ENCODE measurements around the gene CRYL1. TPM values are rescaled to one million over a fixed set of nuclear protein-coding genes. Genes with fewer than 3 reads are reported as not detected.

Gene CRYL1
- total and polyA plus RNA-seq, 2 donors (not counting 1 experiment from before 2014, with no cell fraction given): 6.5 to 15.1 TPM

- H3K9me3 Mint-ChIP-seq (ENCODE audit: insufficient read depth): peaks cover 2% of the 10 kb centered on the region
- ATAC-seq (ENCODE audit: low read depth) (peak; percentile 52), DNase-seq (no peak)
- H3K4me1 Mint-ChIP-seq: peaks cover 17% of the 10 kb centered on the region
- peaks cover 11 to 12% of the 10 kb centered on the region in 2 donors for H3K4me1 ChIP-seq (ENCODE audit: control insufficient read depth in 2 of 2, insufficient read depth in 2 of 2, low read length in 2 of 2)
- H3K79me2 ChIP-seq (ENCODE audit: control insufficient read depth, insufficient read depth, low read length): peaks cover 3% of the 10 kb centered on the region
- H3K4me3 Mint-ChIP-seq: peak overlapping the region; percentile 94
- ChIA-PET CTCF (interaction anchor here (1.6 kb wide), 1 partner anchor 42 kb away, joined by 3 read pairs; no protein-coding TSS in a partner anchor), POLR2A (interaction anchor here (0.9 kb wide), 1 partner anchor 22 kb away, joined by 4 read pairs; no protein-coding TSS in a partner anchor)
- H4K20me1 ChIP-seq (ENCODE audit: control insufficient read depth, insufficient read depth, low read length, poor library complexity, severe bottlenecking): no peaks in the 10 kb centered on the region
- no peaks in the 10 kb centered on the region for H3K27me3 ChIP-seq (replicated peaks in 1 of 4; ENCODE audit: control extremely low read depth in 1 of 4, control insufficient read depth in 3 of 4, insufficient read depth in 4 of 4, low read length in 3 of 4)
- H3K27ac ChIP-seq (ENCODE audit: low read length in 2 of 2): peak overlapping the region; percentile 55 to 80
- peak overlapping the region; percentile 93 for H3K27ac Mint-ChIP-seq
- peak overlapping the region; percentile 72 for H3K9ac ChIP-seq (ENCODE audit: low read length)
- peaks cover 0 to 14% (median 0%) of the 10 kb centered on the region in 3 donors for H3K9me3 ChIP-seq (ENCODE audit: control extremely low read depth in 1 of 3, control insufficient read depth in 2 of 3, insufficient read depth in 1 of 3, low read length in 2 of 3)
- peak overlapping the region; percentile 64 to 72 (median 67) for H3K4me3 ChIP-seq (ENCODE audit: control extremely low read depth in 1 of 5, extremely low read depth in 1 of 5, insufficient read depth in 1 of 5, low read depth in 2 of 5, low read length in 4 of 5)
- WGBS (ENCODE audit: insufficient coverage): 6% methylated on average over 14 of the region's 21 CpGs
- peak overlapping the region; percentile 75 for H3K4me2 ChIP-seq (replicated peaks; ENCODE audit: low read depth, low read length, poor library complexity, severe bottlenecking)
- no peak for TF ChIP-seq EZH2 (IDR thresholded peaks at IDR 0.05; ENCODE audit: borderline replicate concordance, insufficient read depth, low read depth, low read length, poor library complexity, severe bottlenecking)
- TF ChIP-seq, protein P1, sequence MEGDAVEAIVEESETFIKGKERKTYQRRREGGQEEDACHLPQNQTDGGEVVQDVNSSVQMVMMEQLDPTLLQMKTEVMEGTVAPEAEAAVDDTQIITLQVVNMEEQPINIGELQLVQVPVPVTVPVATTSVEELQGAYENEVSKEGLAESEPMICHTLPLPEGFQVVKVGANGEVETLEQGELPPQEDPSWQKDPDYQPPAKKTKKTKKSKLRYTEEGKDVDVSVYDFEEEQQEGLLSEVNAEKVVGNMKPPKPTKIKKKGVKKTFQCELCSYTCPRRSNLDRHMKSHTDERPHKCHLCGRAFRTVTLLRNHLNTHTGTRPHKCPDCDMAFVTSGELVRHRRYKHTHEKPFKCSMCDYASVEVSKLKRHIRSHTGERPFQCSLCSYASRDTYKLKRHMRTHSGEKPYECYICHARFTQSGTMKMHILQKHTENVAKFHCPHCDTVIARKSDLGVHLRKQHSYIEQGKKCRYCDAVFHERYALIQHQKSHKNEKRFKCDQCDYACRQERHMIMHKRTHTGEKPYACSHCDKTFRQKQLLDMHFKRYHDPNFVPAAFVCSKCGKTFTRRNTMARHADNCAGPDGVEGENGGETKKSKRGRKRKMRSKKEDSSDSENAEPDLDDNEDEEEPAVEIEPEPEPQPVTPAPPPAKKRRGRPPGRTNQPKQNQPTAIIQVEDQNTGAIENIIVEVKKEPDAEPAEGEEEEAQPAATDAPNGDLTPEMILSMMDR (IDR thresholded peaks at IDR 0.05): no peak
- H3K36me3 ChIP-seq (replicated peaks in 1 of 2; ENCODE audit: control extremely low read depth in 1 of 2, control insufficient read depth in 1 of 2, extremely low read depth in 1 of 2, insufficient read depth in 2 of 2, low read length in 1 of 2): no peaks in the 10 kb centered on the region
- intact Hi-C loops (cut with micrococcal nuclease): loop anchor here (2.0 to 10.0 kb wide), 6 partner anchors 20 to 704 kb away; partner anchors contain the start of genes EEF1AKMT1, IL17D, ZMYM2 and ZMYM5
- peak overlapping the region; percentile 89 for H2AFZ ChIP-seq (ENCODE audit: insufficient read depth, low read depth, low read length, poor library complexity, severe bottlenecking)
- H3K27me3 Mint-ChIP-seq: no peaks in the 10 kb centered on the region
These were observed 40.8 kb upstream of the CRYL1 start for GRCh38 chr13:20566468-20566897.

DNA sequence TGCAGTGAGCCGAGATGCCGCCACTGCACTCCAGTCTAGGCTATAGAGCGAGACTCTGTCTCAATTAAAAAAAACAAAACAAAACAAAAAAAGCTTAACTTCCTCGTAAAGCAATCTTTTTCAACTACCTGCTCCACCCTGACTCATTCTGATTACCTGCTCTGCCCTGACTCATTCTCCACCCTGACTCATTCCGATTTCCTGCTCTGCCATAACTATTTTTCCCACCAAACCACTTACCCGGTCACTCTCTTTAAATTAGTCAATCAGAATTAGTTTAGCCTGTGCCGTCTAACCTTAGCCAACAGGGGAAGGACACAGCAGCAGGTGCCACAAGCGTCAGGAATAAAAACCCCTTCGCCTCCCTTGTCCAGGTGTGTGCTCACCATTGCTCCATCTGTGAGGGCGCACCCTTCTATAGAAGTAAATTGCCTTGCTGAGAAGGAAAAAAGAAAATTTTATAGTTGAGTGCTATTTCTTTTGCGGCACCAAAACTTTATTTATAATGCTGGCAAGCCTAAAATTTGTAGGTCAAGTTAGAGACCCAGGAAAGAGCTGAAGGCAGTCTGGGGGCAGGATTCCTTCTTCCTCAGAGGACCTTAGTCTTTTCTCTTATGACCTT lies 39.6 kb upstream of the CRYL1 start:
- Histone ChIP-seq H4K20me1 (ENCODE audit: control insufficient read depth, insufficient read depth, low read length, poor library complexity, severe bottlenecking) (no peaks in the 10 kb centered on the region), H3K79me2 (ENCODE audit: control insufficient read depth, insufficient read depth, low read length) (peaks cover 3% of the 10 kb centered on the region), H3K4me1 (ENCODE audit: control insufficient read depth in 2 of 2, insufficient read depth in 2 of 2, low read length in 2 of 2) (peaks cover 11 to 12% of the 10 kb centered on the region in 2 donors), H3K9ac (ENCODE audit: low read length) (no peak overlapping the region), H3K4me2 (replicated peaks; ENCODE audit: low read depth, low read length, poor library complexity, severe bottlenecking) (no peak overlapping the region), H3K27me3 (replicated peaks in 1 of 4; ENCODE audit: control extremely low read depth in 1 of 4, control insufficient read depth in 3 of 4, insufficient read depth in 4 of 4, low read length in 3 of 4) (no peaks in the 10 kb centered on the region), H3K36me3 (replicated peaks in 1 of 2; ENCODE audit: control extremely low read depth in 1 of 2, control insufficient read depth in 1 of 2, extremely low read depth in 1 of 2, insufficient read depth in 2 of 2, low read length in 1 of 2) (no peaks in the 10 kb centered on the region), H3K27ac (ENCODE audit: low read length in 2 of 2) (no peak overlapping the region), H3K4me3 (ENCODE audit: control extremely low read depth in 1 of 5, extremely low read depth in 1 of 5, insufficient read depth in 1 of 5, low read depth in 2 of 5, low read length in 4 of 5) (no peak overlapping the region), H2AFZ (ENCODE audit: insufficient read depth, low read depth, low read length, poor library complexity, severe bottlenecking) (no peak overlapping the region), H3K9me3 (ENCODE audit: control extremely low read depth in 1 of 3, control insufficient read depth in 2 of 3, insufficient read depth in 1 of 3, low read length in 2 of 3) (peaks cover 0 to 14% (median 0%) of the 10 kb centered on the region in 3 donors)
- intact Hi-C loops (cut with micrococcal nuclease): loop anchor here (5.0 to 10.0 kb wide), 3 partner anchors 210 to 610 kb away; partner anchors contain the start of genes EEF1AKMT1 and ZMYM2
- peaks cover 2% of the 10 kb centered on the region for H3K9me3 Mint-ChIP-seq (ENCODE audit: insufficient read depth)
- no peak for TF ChIP-seq EZH2 (IDR thresholded peaks at IDR 0.05; ENCODE audit: borderline replicate concordance, insufficient read depth, low read depth, low read length, poor library complexity, severe bottlenecking)
- TF ChIP-seq, protein P1 (IDR thresholded peaks at IDR 0.05): no peak
- peak overlapping the region; percentile 32 for H3K27ac Mint-ChIP-seq
- peaks cover 17% of the 10 kb centered on the region for H3K4me1 Mint-ChIP-seq
- DNase-seq (no peak), ATAC-seq (ENCODE audit: low read depth) (no peak)
- H3K4me3 Mint-ChIP-seq: peak overlapping the region; percentile 61
- ChIA-PET CTCF (interaction anchor here (1.4 kb wide), 1 partner anchor 72 kb away, joined by 3 read pairs; no protein-coding TSS in a partner anchor), POLR2A (no interaction called here)
- 91% methylated on average over 6 of the region's 11 CpGs for WGBS (ENCODE audit: insufficient coverage)
- H3K27me3 Mint-ChIP-seq: no peaks in the 10 kb centered on the region
